HG03175 (cell line): ENCODE measurements around the gene RTP1.
"Not testable (repeated sequence)": the region's sequence is repeated elsewhere in the genome, so short reads cannot be mapped to it uniquely, and the experiment has no call there.

Source experiments
- ATAC-seq: cut with Tn5 transposase; IDR thresholded peaks from one replicate; pipeline ENCODE4 v1.9.1; 2021; ENCODE audit warnings: mild to moderate bottlenecking, moderate library complexity; ENCODE audit not compliant: unreplicated experiment

The RTP1 gene

DNA sequence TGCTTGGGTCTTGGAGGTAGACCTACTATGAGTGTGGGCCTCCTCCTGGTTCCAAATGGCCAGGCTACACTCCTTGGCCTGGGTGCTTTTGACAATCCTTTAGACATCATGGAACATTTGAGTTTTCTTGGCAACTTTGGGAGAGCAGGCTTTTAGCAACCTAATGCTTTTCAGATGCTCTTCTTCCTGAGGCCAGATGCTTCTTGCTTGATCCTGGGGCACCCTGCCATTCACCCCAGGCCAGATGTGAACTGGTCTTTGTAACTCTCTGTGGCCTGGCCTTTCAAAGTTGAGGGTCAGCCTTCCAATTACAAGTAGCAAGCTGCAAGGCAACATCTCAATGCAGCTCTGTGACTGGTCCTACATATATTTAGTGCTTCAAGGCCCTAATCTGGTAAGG is 40.5 kb downstream of the RTP1 start:
- no peak for ATAC-seq

DNA sequence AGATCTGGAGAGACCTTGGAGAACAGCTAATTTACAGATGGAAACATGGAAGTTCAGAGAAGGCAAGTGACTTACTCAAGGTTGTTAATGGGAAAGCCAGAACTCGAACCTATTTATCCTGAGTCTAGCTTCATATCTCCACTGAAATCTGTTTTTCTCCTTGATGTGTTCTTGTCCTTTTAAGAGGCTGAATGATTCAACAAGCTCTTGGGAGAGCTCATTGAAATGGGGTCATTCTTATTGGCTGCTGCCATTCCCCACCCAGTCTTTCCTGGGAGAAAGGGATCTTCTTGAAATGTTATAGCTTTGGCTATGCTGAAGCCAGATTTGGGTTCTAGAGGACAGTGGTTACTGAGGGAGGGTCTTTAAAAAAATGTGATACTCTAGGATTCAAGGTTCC is 41.0 kb downstream of the RTP1 start:
- no peak for ATAC-seq

DNA sequence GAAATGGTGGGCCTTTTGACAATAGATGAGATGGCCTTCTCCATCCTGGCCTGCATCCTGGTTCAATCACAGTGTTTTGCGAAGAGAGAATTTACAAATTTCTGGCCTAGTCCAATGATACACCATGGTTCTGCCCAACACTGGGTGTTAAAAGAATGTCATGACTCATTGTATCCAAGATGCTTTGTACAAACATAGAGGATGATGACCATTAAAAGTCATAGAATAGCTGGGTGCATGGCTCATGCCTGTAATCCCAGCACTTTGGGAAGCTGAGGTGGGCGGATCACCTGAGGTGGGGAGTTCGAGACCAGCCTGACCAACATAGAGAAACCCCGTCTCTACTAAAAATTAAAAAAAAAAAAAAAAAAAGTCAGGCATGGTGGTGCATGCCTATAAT is 41.5 kb downstream of the RTP1 start:
- ATAC-seq: not testable (repeated sequence)

DNA sequence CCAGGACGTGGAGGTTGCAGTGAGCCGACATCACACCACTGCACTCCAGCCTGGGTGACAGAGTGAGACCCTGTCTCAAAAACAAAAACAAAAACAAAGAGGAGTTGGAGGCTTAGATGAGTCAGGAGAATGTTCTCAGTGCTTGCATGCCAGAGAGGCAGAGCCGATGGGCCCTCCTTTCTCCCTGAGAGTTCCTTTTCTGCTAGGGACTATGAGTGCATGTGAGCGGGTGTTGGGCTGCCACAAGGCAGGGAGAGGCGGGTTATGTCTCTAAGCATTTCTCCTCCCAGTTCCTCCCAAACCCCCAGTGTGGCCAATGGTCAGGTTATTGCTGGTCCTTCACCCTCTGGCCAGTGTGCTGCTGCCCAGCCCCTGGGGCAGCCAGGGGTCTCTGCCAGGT is 45.1 kb downstream of the RTP1 start:
- no peak for ATAC-seq

DNA sequence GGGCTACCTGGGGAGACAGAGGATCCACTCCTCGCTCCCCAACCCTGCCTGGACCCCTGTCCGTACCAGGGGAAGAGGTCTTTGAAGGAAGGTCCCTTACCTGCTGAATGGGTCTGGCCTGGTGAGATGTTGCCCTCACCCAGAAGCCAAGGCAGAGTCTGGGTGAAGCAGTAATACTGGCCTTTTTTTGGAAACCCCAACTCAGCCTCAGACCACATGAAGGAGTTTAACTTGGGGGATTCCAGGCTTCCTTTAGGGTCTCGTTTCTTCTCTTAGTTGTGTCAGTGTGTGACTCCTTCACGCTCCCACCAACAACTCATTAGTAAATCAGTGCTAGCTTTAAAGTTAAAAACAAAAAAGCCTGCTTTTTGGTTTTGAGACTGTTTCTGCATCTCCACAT is 45.6 kb downstream of the RTP1 start:
- no peak for ATAC-seq

DNA sequence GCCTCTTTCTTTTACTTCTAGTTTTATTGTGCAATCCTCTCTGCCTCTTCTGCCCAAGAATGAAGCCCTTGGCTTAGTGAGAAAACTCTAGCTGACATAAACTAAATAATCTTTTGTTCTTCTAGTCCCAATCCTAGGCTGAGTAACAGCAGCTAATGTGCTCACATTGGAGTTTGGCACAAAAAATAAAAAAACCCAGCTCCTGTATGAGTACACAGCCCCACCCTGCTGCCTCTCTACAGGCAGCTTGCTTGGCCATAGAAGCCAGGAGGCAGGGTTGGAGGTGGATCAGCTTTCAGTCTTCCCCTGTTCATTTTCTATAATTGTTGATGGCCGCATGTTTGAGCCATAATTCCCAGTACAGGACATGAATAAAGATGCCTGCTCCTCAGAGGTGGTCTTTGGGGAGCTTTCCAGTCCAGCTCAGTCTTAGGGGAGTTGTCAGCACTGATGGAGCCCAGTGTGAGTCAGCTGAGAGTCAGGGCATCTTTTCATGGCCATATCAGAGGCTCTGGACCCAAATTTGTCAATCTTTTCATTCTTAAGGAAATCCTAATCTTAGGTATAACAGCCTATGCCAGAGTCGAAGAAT is 46.7 kb downstream of the RTP1 start:
- ATAC-seq: no peak

DNA sequence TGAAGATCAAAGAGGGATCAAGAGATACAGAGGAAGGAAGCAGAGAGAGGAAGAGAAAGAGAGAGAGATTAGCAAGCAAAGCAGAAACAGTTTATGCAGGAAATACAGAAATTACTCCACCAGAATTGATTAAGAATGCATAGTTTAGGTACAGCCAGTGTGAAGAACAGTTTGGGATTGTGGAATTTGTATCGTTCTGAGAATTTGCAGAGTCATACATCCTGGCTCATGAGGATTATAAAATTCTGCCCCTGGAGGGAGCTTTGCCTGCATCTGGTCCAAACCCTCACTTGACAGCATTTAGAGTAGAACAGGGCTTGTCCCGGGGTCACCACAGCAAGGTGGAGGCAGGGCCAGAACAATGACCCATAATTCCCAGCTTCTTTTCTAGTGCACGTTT is 50.1 kb downstream of the RTP1 start:
- no peak for ATAC-seq
